Stomach smooth muscle (tissue), 2 donors: Measurements from ENCODE around the gene CUL4B.

ENCODE experiments used
- H3K27ac ChIP-seq: one replicate; pipeline ENCODE4 v1.7.0; 2013; ENCODE audit warnings: mild to moderate bottlenecking, low read length, inconsistent platforms
- H3K27me3 ChIP-seq, 2 donors: one replicate each; pipeline ENCODE4 v1.7.0; 2013; ENCODE audit warnings: low read length in 2 of 2; ENCODE audit not compliant: insufficient read depth in 2 of 2, control insufficient read depth in 1 of 2
- H3K36me3 ChIP-seq, 2 donors: one replicate each; pipeline ENCODE4 v1.7.0; 2013; ENCODE audit warnings: low read length in 2 of 2; ENCODE audit not compliant: control insufficient read depth in 2 of 2, insufficient read depth in 2 of 2
- H3K4me1 ChIP-seq: one replicate; pipeline ENCODE4 v1.7.0; 2013; ENCODE audit warnings: low read length; ENCODE audit not compliant: control insufficient read depth, insufficient read depth
- H3K4me3 ChIP-seq, 2 donors: one replicate each; pipeline ENCODE4 v1.7.0; 2013; ENCODE audit warnings: low read length in 2 of 2
- H3K9ac ChIP-seq, 2 donors: one replicate each; pipeline ENCODE4 v1.7.0; 2013; ENCODE audit warnings: low read length in 2 of 2, mild to moderate bottlenecking in 1 of 2
- H3K9me3 ChIP-seq, 2 donors: one replicate each; pipeline ENCODE4 v1.7.0; 2013; ENCODE audit warnings: low read length in 2 of 2; ENCODE audit not compliant: control insufficient read depth in 2 of 2
- donor health status: healthy.
- donor health status: Pancreatic carcinoma.

The CUL4B gene

DNA sequence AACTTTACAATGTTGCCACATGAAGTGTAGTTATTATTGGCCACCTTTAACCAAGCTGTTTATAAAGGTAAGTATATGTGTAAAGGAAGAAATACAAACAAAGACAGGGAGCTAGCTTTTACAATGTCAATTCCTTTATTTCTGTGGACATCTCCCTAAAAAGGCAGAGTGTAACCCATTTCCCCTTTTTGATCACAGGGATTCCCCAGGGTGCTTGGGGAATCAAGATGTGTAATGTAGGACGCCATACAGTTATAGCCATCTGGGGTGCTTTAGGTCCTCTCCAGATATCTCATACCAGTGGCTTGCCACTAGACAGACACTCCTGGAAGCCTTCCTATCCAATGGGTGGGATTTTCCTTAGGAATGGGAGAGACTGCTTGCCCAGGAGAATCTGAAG, 4.2 kb upstream of the CUL4B start:
- H3K36me3 ChIP-seq = no peaks in the 10 kb centered on the region
- no peak overlapping the region for H3K4me3 ChIP-seq
- H3K9ac ChIP-seq = no peak overlapping the region
- no peak overlapping the region for H3K27ac ChIP-seq
- no peaks in the 10 kb centered on the region for H3K9me3 ChIP-seq
- H3K4me1 ChIP-seq = no peaks in the 10 kb centered on the region
- no peaks in the 10 kb centered on the region for H3K27me3 ChIP-seq

DNA sequence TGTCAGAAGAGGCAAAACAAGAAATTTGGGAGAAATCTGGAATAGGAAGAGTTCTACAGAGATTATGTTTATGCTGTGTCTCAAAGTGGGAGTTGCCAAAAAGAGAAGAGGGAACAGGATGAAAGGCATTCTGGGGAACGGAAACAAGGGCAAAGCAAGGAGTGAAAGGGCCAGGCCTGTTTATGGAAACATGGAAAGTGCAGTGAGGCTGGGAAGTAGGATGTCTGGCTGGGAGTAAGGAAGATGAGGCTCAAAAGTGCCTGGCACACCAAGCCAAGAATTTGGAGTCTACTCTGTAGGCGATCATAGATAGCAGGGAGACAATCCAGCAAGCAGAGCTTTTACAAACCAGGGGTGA, 1.8 kb upstream of the CUL4B start:
- Histone ChIP-seq H3K9ac (peak overlapping the region in 1 of 2 donors; percentile 93), H3K36me3 (peaks cover 0 to 2% of the 10 kb centered on the region in 2 donors), H3K4me3 (no peak overlapping the region), H3K9me3 (no peaks in the 10 kb centered on the region), H3K27me3 (no peaks in the 10 kb centered on the region), H3K4me1 (no peaks in the 10 kb centered on the region), H3K27ac (peak overlapping the region; percentile 92)

DNA sequence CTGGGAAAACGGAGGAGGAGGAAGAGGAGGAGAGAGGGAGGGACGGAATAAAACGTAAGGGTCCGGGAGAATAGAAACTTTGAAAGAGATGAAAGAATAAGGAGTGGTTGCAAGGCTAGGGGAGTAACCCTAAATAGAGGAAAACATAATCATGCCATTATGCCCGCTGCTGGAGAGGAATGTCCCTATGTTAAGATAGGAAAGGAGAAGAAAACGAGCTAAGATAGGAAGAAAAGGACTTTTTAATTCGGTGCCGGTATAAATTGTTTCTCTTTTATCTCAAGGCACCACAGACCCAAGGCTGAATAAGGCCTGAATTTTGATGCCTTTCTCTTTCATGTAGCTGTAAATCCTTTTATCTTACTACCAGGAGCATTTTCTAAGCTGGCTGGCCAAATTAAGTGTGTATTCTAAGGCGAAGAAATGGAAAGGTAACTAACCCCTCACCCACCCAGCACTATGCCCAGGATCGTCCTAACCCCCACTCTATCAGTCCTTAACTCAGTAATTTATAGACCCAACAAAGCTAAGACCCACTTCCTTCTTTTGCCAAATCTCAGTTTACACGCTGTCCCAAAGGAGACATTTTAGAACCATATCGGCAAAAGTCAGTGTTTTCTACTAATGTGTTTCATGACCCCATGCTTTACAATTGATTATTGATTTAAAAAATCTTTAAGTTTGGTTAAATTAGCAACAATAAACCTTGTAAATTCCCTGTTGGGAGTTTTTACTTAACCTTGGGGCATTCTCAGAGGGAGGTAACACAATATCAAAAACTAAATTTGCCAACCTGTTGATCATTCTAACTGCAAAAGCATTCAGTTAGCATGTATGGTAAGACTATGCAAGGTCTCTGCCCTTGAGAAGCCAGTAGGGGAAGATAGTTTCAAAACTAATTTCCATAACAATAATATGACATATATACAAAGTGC, 1.1 kb upstream of the CUL4B start:
- Histone ChIP-seq H3K27me3 (no peaks in the 10 kb centered on the region), H3K9me3 (no peaks in the 10 kb centered on the region), H3K9ac (peak overlapping the region; percentile 87 to 93), H3K36me3 (peaks cover 0 to 6% of the 10 kb centered on the region in 2 donors), H3K4me1 (no peaks in the 10 kb centered on the region), H3K27ac (peak overlapping the region; percentile 92), H3K4me3 (peak overlapping the region; percentile 74 to 82)

DNA sequence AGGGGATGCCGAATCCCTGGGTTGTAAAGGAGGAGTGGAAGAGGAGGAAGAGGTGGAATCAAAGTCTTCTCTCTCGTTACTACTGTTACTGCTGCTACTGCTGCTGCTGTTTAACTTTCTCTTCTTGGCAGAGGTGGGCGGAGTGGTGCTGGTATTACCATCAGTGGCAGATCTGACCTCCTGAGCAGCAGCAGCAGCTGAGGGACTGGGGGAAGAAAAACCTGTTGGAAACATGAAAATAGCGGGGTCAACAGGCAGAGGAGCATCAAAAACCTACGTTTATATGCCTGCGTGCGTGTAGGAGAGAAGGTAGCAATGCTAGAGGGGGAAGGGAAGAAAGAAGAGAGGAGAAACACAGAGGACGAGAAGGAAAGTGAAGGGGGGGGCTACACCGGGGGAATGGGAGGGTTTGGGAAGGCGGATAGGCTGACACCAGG, 339 bp downstream of the CUL4B start:
- H3K4me1 ChIP-seq = no peaks in the 10 kb centered on the region
- H3K27me3 ChIP-seq = no peaks in the 10 kb centered on the region
- H3K4me3 ChIP-seq = peak overlapping the region; percentile 83 to 90
- H3K36me3 ChIP-seq = peaks cover 0 to 6% of the 10 kb centered on the region in 2 donors
- H3K9ac ChIP-seq = peak overlapping the region; percentile 74 to 84
- no peaks in the 10 kb centered on the region for H3K9me3 ChIP-seq
- peak overlapping the region; percentile 92 for H3K27ac ChIP-seq

DNA sequence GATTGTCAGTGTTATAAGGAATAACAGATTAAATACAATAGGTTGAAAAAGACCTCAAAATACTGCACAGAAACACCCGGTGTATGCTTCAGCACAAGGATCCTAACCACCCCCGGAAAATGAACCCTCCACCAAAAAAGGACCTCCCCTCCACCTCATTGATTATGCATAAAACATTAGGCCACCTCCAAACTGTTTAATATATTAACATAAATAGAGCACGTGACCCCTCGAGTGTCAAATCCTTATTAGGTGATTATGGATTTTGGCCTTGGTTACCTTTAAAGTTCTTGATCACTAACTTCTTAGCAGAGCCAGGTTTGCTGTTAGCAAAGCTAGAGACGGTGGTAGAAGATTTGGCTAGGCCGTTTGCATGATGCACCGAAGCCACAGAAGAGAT, 958 bp downstream of the CUL4B start:
- Histone ChIP-seq H3K4me1 (no peaks in the 10 kb centered on the region), H3K9me3 (no peaks in the 10 kb centered on the region), H3K4me3 (peak overlapping the region; percentile 83 to 90), H3K9ac (peak overlapping the region; percentile 74 to 84), H3K27ac (peak overlapping the region; percentile 92), H3K27me3 (no peaks in the 10 kb centered on the region), H3K36me3 (peaks cover 0 to 6% of the 10 kb centered on the region in 2 donors)

DNA sequence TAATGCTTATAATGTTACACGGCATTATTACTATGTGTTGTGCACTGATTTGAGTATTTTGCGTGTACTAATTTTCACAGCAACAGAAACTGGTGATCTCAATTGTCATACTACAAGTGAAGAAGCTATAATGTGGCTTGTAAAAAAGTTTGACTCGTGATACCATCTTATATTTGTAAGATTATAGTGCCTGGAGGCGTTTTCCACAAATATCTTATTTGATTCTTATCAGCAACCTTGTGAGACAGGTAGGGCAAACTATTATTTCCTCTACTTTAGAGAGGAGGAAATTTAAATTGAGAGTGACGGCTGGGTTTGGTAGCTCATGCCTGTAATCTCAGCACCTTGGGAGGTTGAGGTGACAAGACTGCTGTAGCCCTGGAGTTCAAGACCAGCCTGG, 4.5 kb downstream of the CUL4B start:
- Histone ChIP-seq H3K27me3 (no peaks in the 10 kb centered on the region), H3K4me3 (no peak overlapping the region), H3K27ac (no peak overlapping the region), H3K9me3 (no peaks in the 10 kb centered on the region), H3K36me3 (peaks cover 0 to 6% of the 10 kb centered on the region in 2 donors), H3K4me1 (no peaks in the 10 kb centered on the region), H3K9ac (no peak overlapping the region)

DNA sequence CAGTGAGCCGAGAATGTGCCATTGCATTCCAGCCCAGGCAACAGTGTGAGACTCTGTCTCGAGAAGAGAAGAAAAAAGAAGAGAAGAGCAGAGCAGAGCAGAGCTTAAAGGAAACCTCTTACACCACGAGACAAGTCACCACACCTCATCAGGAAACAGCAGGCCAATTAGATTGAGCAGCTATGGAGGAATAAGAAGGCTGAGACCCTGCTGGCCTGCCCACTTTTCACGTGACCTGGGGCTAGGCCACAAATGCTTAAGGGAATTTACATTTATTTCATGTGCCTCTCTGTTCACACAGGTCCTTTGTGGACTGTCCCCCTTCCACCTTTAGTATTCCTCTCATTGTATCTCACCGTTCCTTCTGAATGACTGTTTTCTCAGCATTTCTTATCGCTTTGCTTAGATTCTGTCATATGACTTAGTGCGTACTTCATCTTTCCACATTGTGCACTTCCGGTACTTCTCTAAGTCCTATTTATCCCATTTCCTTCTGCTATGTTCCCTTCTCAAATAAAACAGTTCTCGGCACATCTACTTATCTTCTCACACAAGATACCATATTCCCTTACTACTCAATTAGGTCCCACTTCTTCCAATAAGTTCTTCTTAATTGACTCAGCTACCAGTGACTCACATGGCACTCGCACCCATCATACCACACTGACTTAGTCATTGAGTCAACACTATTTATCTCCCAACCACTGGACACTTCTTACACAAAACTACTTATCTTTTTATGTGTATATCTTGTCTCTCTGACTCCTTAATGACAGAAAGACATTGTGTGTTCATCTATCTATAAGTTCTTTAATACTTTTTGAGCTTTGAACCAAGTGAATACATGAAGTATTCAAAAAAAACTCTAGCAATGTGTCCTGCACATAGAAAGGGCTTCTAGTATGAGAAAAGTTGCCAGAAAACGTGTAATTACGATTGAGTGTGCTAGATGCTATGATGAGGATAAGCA, 11.0 kb downstream of the CUL4B start:
- no peak overlapping the region for H3K27ac ChIP-seq
- H3K27me3 ChIP-seq = no peaks in the 10 kb centered on the region
- H3K9me3 ChIP-seq = no peaks in the 10 kb centered on the region
- H3K9ac ChIP-seq = no peak overlapping the region
- peaks cover 0 to 4% of the 10 kb centered on the region in 2 donors for H3K36me3 ChIP-seq
- no peak overlapping the region for H3K4me3 ChIP-seq
- no peaks in the 10 kb centered on the region for H3K4me1 ChIP-seq

DNA sequence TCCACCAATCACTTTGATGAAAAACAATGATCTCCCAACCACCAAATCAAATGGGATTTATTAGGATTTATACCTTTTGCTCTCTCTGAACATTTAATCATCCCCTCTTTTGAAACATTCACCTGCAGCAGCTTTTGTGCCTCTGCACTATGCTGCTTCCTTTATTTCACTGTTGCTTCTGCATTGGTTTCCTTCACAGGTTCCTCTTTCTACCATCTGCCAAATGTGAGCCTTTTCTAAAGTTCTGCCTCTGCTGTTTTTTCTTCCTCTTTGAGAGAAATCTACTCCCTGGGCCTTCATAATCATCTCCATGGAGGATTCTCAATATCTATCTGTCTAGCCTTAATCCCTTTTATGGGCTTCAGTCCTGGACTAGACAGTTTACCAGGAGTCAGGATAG, 24.7 kb downstream of the CUL4B start:
- no peak overlapping the region for H3K27ac ChIP-seq
- H3K9me3 ChIP-seq = no peaks in the 10 kb centered on the region
- H3K27me3 ChIP-seq = no peaks in the 10 kb centered on the region
- no peak overlapping the region for H3K4me3 ChIP-seq
- H3K4me1 ChIP-seq = no peaks in the 10 kb centered on the region
- H3K36me3 ChIP-seq = peaks cover 10 to 18% of the 10 kb centered on the region in 2 donors
- H3K9ac ChIP-seq = no peak overlapping the region

DNA sequence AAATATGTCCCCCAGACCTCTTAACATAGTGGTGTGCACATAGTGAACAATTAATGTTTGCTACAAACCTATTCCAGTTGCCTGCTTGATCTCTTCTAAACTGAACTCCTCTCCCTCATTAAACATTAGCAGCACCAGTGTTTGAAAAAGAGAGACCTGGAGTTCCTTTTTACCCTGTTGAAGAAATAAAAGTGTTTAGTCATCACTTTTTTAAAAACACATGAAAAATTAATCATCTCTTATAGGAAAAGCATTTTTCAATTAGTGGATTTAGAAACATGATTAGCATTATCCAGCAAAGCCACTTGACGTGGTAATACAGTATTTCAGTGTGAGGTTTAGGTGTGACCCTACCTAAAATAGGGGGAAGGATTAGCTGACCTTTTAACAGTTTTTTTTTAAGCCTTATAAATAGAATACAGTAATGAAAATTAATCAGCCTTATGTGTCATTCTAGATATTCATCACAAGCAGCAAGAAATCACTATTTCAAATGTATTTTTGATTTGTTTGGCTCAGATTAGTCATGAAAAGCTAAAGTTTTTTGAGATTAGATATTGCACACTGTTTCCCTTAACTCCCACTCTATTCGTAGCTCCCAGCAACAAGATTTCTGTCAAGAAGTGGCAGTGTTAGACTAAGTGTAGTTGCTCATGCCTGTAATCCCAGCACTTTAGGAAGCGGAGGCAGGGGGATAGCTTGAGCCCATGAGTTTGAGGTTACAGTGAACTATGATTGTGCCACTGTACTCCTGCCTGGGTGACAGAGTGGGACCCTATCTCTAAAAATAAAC, 26.2 kb downstream of the CUL4B start:
- no peaks in the 10 kb centered on the region for H3K27me3 ChIP-seq
- no peaks in the 10 kb centered on the region for H3K4me1 ChIP-seq
- no peak overlapping the region for H3K27ac ChIP-seq
- H3K9ac ChIP-seq = no peak overlapping the region
- H3K9me3 ChIP-seq = no peaks in the 10 kb centered on the region
- H3K36me3 ChIP-seq = peaks cover 6 to 24% of the 10 kb centered on the region in 2 donors
- H3K4me3 ChIP-seq = no peak overlapping the region

DNA sequence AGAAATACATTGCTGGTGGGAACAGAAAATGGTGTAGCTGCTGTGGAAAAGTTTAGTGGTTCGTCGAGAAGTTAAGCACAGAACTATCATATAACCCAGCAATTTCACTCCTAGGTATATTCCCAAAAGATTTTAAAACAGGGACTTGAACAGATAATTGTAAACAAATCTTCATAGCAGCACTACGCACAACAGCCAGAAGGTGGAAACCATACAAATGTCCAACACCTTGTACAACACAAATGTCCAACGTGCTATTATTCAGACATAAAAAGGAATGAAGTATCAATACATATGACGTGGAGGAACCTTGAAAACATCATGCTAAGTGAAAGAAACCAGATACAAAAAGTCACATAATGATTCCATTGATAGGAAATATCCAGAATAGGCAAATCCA, 37.9 kb downstream of the CUL4B start:
- no peaks in the 10 kb centered on the region for H3K27me3 ChIP-seq
- H3K36me3 ChIP-seq = peaks cover 0 to 4% of the 10 kb centered on the region in 2 donors
- no peak overlapping the region for H3K27ac ChIP-seq
- no peak overlapping the region for H3K9ac ChIP-seq
- H3K4me3 ChIP-seq = no peak overlapping the region
- H3K9me3 ChIP-seq = no peaks in the 10 kb centered on the region
- no peaks in the 10 kb centered on the region for H3K4me1 ChIP-seq
